SK-N-SH (cell line): ENCODE measurements around the gene H2BK1.

Experiments
- CTCF ChIP-seq: fragments of 200-600 bp; sonication (generic); IDR thresholded peaks from 2 replicates; pipeline ENCODE4 v1.6.1; 2017; ENCODE audit warnings: antibody characterized with exemption, mild to moderate bottlenecking, moderate library complexity
- ELF1 ChIP-seq: IDR thresholded peaks from 2 replicates; pipeline ENCODE4 v1.4.0; 2012
- EP300 ChIP-seq, 2 experiments: IDR thresholded peaks; 2 replicates each; pipeline versions ENCODE4 v1.4.0 to v1.6.1; 2012; ENCODE audit warnings: borderline replicate concordance in 1 of 2, low read depth in 1 of 2, low read length in 1 of 2
- FOSL2 ChIP-seq: IDR thresholded peaks from 2 replicates; pipeline ENCODE4 v1.4.0; 2012; ENCODE audit warnings: low read depth, mild to moderate bottlenecking, moderate library complexity, borderline replicate concordance
- JUND ChIP-seq: IDR thresholded peaks from 2 replicates; pipeline ENCODE4 v1.4.0; 2012
- SIN3A ChIP-seq: IDR thresholded peaks from 2 replicates; pipeline ENCODE4 v1.6.1; 2012; ENCODE audit warnings: low read depth, mild to moderate bottlenecking, low read length, moderate library complexity, borderline replicate concordance
- USF2 ChIP-seq: fragments of 150-350 bp; IDR thresholded peaks from 2 replicates; pipeline ENCODE4 v1.6.1; 2017; ENCODE audit warnings: antibody characterized with exemption, low read length, low read depth, borderline replicate concordance

GRCh38 chr7:151202836-151203235, 7.5 kb downstream of the H2BK1 start:
- TF ChIP-seq EP300 (IDR thresholded peaks at IDR 0.05; ENCODE audit: borderline replicate concordance in 1 of 2, low read depth in 1 of 2, low read length in 1 of 2) = no peak
- TF ChIP-seq CTCF = no peak
- TF ChIP-seq JUND = no peak
- TF ChIP-seq SIN3A = no peak
- TF ChIP-seq USF2 = no peak
- no peak for TF ChIP-seq ELF1
- no peak for TF ChIP-seq FOSL2
